LNCAP (cell line): ENCODE data around the gene CSTA.
A peak's percentile ranks its signal among the peaks of the same experiment; 100 is the strongest.

Source experiments
- CTCF ChIP-seq: fragments of 450-650 bp; IDR thresholded peaks from 2 replicates; pipeline ENCODE4 v1.5.1; 2017; ENCODE audit warnings: mild to moderate bottlenecking

Gene CSTA

GRCh38 chr3:122299215-122299614 is 25.8 kb upstream of the CSTA start:
- no peak for TF ChIP-seq CTCF

GRCh38 chr3:122299872-122300460 is 25.1 kb upstream of the CSTA start:
- peak; percentile 68 for TF ChIP-seq CTCF

- TF ChIP-seq CTCF = no peak
These were observed 24.0 kb upstream of the CSTA start for GRCh38 chr3:122301063-122301462.

- peak; percentile 68 for TF ChIP-seq CTCF
These were observed 19.0 kb upstream of the CSTA start for GRCh38 chr3:122305818-122306621.

GRCh38 chr3:122306622-122306953 is 18.5 kb upstream of the CSTA start:
- TF ChIP-seq CTCF = no peak

- TF ChIP-seq CTCF = no peak
These were observed 17.9 kb upstream of the CSTA start for GRCh38 chr3:122307094-122307687.

- TF ChIP-seq CTCF = no peak
These were observed 17.1 kb upstream of the CSTA start for GRCh38 chr3:122307976-122308375.
